Testis (tissue), 2 donors: Measurements from ENCODE around the gene ABHD5.

ENCODE experiments used
- POLR2A ChIP-seq: fragments of 450-650 bp; IDR thresholded peaks from one replicate; pipeline ENCODE4 v1.6.1; 2017; ENCODE audit warnings: antibody characterized with exemption, mild to moderate bottlenecking, moderate library complexity
- TF ChIP-seq, protein P1 (sequence below), 3 experiments: fragments of 450-650 bp in 2 of 3; fragments of 200-600 bp in 1 of 3; sonication (generic) in 1 of 3; IDR thresholded peaks; one replicate each; pipeline ENCODE4 v1.5.1; 2016 to 2019; ENCODE audit warnings: antibody characterized with exemption in 3 of 3, mild to moderate bottlenecking in 2 of 3, moderate library complexity in 1 of 3

DNA sequence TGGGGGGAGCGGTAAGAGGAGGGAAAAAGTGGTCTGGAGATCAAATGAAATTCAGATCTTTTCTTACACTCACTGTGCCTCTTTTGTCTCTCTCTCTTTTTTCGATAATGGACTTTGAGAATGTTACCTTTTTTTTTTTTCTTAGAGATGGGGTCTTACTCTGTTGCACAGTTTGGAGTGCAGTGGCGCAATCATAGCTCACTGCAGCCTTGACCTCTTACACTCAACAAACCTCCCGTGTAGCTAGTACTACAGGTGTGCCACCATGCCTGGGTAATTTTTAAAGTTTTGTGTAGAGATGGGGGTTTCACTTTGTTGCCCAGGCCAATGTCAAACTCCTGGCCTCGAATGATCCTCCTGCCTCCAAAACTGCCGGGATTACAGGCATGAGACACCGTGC lies 15.6 kb downstream of the ABHD5 start:
- TF ChIP-seq, protein P1, sequence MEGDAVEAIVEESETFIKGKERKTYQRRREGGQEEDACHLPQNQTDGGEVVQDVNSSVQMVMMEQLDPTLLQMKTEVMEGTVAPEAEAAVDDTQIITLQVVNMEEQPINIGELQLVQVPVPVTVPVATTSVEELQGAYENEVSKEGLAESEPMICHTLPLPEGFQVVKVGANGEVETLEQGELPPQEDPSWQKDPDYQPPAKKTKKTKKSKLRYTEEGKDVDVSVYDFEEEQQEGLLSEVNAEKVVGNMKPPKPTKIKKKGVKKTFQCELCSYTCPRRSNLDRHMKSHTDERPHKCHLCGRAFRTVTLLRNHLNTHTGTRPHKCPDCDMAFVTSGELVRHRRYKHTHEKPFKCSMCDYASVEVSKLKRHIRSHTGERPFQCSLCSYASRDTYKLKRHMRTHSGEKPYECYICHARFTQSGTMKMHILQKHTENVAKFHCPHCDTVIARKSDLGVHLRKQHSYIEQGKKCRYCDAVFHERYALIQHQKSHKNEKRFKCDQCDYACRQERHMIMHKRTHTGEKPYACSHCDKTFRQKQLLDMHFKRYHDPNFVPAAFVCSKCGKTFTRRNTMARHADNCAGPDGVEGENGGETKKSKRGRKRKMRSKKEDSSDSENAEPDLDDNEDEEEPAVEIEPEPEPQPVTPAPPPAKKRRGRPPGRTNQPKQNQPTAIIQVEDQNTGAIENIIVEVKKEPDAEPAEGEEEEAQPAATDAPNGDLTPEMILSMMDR (IDR thresholded peaks at IDR 0.05): no peak
- TF ChIP-seq POLR2A: no peak
